Measurements from ENCODE around the gene AURKA. TPM values are rescaled to one million over a fixed set of nuclear protein-coding genes. Genes with fewer than 3 reads are reported as not detected.

AURKA gene
- total and polyA plus RNA-seq, 8 donors: 0.45 to 27.7 (median 6.9) TPM

- no peaks in the 10 kb centered on the region for H3K36me3 ChIP-seq
- peaks cover 0 to 22% (median 5%) of the 10 kb centered on the region in 4 donors for H3K4me1 ChIP-seq
- TF ChIP-seq POLR2A (IDR thresholded peaks at IDR 0.05): no peak
- H3K27me3 ChIP-seq: no peaks in the 10 kb centered on the region
- 45 to 53% (median 47%) methylated on average over 6 of the region's 6 CpGs for WGBS, 5 donors
- DNase-seq: no peak
- no peak overlapping the region for H3K4me3 ChIP-seq
- H3K27ac ChIP-seq: peak overlapping the region in 2 of 5 donors; percentile 11 to 31
- no peaks in the 10 kb centered on the region for H3K9me3 ChIP-seq
- intact Hi-C loops (cut with DNase I; ENCODE audit: low total_unique reads): no loop called here
These were observed 37.5 kb upstream of the AURKA start for GRCh38 chr20:56429502-56429901.

GRCh38 chr20:56428881-56429280 is 36.9 kb upstream of the AURKA start:
- H3K36me3 ChIP-seq: no peaks in the 10 kb centered on the region
- DNase-seq: no peak
- peaks cover 0 to 22% (median 4%) of the 10 kb centered on the region in 4 donors for H3K4me1 ChIP-seq
- 64 to 75% (median 71%) methylated on average over 8 of the region's 8 CpGs for WGBS, 5 donors
- H3K4me3 ChIP-seq: no peak overlapping the region
- no peak for TF ChIP-seq POLR2A (IDR thresholded peaks at IDR 0.05)
- no peak for TF ChIP-seq EP300 (IDR thresholded peaks at IDR 0.05)
- no peak for TF ChIP-seq CTCF (IDR thresholded peaks at IDR 0.05)
- TF ChIP-seq POLR2AphosphoS5 (IDR thresholded peaks at IDR 0.05): no peak
- no peaks in the 10 kb centered on the region for H3K27me3 ChIP-seq
- intact Hi-C loops (cut with DNase I; ENCODE audit: low total_unique reads): no loop called here
- peak overlapping the region in 1 of 5 donors; percentile 31 for H3K27ac ChIP-seq
- H3K9me3 ChIP-seq: no peaks in the 10 kb centered on the region

GRCh38 chr20:56428410-56428809 is 36.4 kb upstream of the AURKA start:
- Histone ChIP-seq H3K27me3 (no peaks in the 10 kb centered on the region), H3K4me3 (no peak overlapping the region), H3K27ac (no peak overlapping the region), H3K4me1 (peaks cover 0 to 22% (median 2%) of the 10 kb centered on the region in 4 donors), H3K36me3 (no peaks in the 10 kb centered on the region), H3K9me3 (no peaks in the 10 kb centered on the region)
- TF ChIP-seq POLR2A (IDR thresholded peaks at IDR 0.05) (no peak), POLR2AphosphoS5 (IDR thresholded peaks at IDR 0.05) (no peak), CTCF (IDR thresholded peaks at IDR 0.05) (no peak), EP300 (IDR thresholded peaks at IDR 0.05) (no peak)
- 81 to 88% (median 84%) methylated on average over 5 of the region's 5 CpGs for WGBS, 5 donors
- intact Hi-C loops (cut with DNase I; ENCODE audit: low total_unique reads): no loop called here
- no peak for DNase-seq

- WGBS, 5 donors: 79 to 88% (median 84%) methylated on average over 4 of the region's 4 CpGs
- H3K27ac ChIP-seq: no peak overlapping the region
- peaks cover 0 to 28% (median 0%) of the 10 kb centered on the region in 4 donors for H3K4me1 ChIP-seq
- TF ChIP-seq CTCF (IDR thresholded peaks at IDR 0.05) (no peak), POLR2AphosphoS5 (IDR thresholded peaks at IDR 0.05) (no peak), EP300 (IDR thresholded peaks at IDR 0.05) (no peak), POLR2A (IDR thresholded peaks at IDR 0.05) (no peak)
- H3K9me3 ChIP-seq: no peaks in the 10 kb centered on the region
- no peak for DNase-seq
- H3K4me3 ChIP-seq: no peak overlapping the region
- H3K27me3 ChIP-seq: no peaks in the 10 kb centered on the region
- H3K36me3 ChIP-seq: no peaks in the 10 kb centered on the region
- intact Hi-C loops (cut with DNase I; ENCODE audit: low total_unique reads): no loop called here
These were observed 35.8 kb upstream of the AURKA start for GRCh38 chr20:56427797-56428196.

GRCh38 chr20:56426926-56427325 is 34.9 kb upstream of the AURKA start:
- no peaks in the 10 kb centered on the region for H3K9me3 ChIP-seq
- DNase-seq: no peak
- no peak for TF ChIP-seq POLR2AphosphoS5 (IDR thresholded peaks at IDR 0.05)
- no peak for TF ChIP-seq EP300 (IDR thresholded peaks at IDR 0.05)
- no peak for TF ChIP-seq POLR2A (IDR thresholded peaks at IDR 0.05)
- TF ChIP-seq CTCF (IDR thresholded peaks at IDR 0.05): no peak
- H3K4me1 ChIP-seq: peaks cover 0 to 37% (median 0%) of the 10 kb centered on the region in 4 donors
- no peak overlapping the region for H3K4me3 ChIP-seq
- H3K27me3 ChIP-seq: no peaks in the 10 kb centered on the region
- no peak overlapping the region for H3K27ac ChIP-seq
- H3K36me3 ChIP-seq: no peaks in the 10 kb centered on the region
- intact Hi-C loops (cut with DNase I; ENCODE audit: low total_unique reads): no loop called here
